ENCODE measurements around the gene TAF11L4.

DNA sequence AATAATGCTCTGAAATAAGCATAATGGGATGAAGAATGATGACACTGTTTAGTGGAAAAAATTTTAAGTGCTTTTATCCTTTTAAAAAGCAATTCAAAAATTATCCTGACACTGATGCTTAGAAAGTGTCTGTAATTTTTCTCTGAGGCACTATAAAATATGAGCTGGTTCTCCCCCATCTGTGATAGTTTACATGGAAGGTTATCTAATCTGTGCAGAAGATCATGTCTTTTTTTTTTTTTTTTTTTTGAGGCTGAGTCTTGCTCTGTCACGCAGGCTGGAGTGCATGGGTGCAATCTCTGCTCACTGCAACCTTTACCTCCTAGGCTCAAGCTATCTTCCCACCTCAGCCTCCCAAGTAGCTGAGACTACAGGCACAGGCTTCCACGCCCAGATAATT is 38.8 kb upstream of the TAF11L4 start:
- TF ChIP-seq, protein P1, sequence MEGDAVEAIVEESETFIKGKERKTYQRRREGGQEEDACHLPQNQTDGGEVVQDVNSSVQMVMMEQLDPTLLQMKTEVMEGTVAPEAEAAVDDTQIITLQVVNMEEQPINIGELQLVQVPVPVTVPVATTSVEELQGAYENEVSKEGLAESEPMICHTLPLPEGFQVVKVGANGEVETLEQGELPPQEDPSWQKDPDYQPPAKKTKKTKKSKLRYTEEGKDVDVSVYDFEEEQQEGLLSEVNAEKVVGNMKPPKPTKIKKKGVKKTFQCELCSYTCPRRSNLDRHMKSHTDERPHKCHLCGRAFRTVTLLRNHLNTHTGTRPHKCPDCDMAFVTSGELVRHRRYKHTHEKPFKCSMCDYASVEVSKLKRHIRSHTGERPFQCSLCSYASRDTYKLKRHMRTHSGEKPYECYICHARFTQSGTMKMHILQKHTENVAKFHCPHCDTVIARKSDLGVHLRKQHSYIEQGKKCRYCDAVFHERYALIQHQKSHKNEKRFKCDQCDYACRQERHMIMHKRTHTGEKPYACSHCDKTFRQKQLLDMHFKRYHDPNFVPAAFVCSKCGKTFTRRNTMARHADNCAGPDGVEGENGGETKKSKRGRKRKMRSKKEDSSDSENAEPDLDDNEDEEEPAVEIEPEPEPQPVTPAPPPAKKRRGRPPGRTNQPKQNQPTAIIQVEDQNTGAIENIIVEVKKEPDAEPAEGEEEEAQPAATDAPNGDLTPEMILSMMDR (conservative IDR thresholded peaks at IDR 0.05 in 1 of 2, IDR thresholded peaks at IDR 0.05 in 1 of 2; ENCODE audit: low read depth in 1 of 2, low read length in 2 of 2), result no peak
- TF ChIP-seq EZH2 (IDR thresholded peaks at IDR 0.05; ENCODE audit: low read length, missing control alignments), result no peak
